HG03565 (cell line): ENCODE measurements around the gene KIAA0586.
"Not testable (repeated sequence)": the region's sequence is repeated elsewhere in the genome, so short reads cannot be mapped to it uniquely, and the experiment has no call there.

ENCODE experiments used
- ATAC-seq: cut with Tn5 transposase; IDR thresholded peaks from one replicate; pipeline ENCODE4 v1.9.1; 2021; ENCODE audit warnings: mild to moderate bottlenecking, moderate library complexity; ENCODE audit not compliant: unreplicated experiment

Gene KIAA0586

GRCh38 chr14:58543253-58543652 lies 115.7 kb downstream of the KIAA0586 start:
- no peak for ATAC-seq

GRCh38 chr14:58547649-58548048 lies 120.1 kb downstream of the KIAA0586 start:
- ATAC-seq: no peak

- no peak for ATAC-seq
These were observed 121.7 kb downstream of the KIAA0586 start for GRCh38 chr14:58549105-58549757.

- no peak for ATAC-seq
These were observed 126.4 kb downstream of the KIAA0586 start for GRCh38 chr14:58553959-58554358.

GRCh38 chr14:58555647-58556046 lies 128.1 kb downstream of the KIAA0586 start:
- ATAC-seq: no peak

GRCh38 chr14:58557242-58557641 lies 129.7 kb downstream of the KIAA0586 start:
- no peak for ATAC-seq

- no peak for ATAC-seq
These were observed 132.7 kb downstream of the KIAA0586 start for GRCh38 chr14:58560208-58560607.

GRCh38 chr14:58562141-58562540 lies 134.6 kb downstream of the KIAA0586 start:
- no peak for ATAC-seq

- no peak for ATAC-seq
These were observed 136.5 kb downstream of the KIAA0586 start for GRCh38 chr14:58563978-58564377.

- no peak for ATAC-seq
These were observed 138.3 kb downstream of the KIAA0586 start for GRCh38 chr14:58565832-58566231.

GRCh38 chr14:58566979-58567378 lies 139.5 kb downstream of the KIAA0586 start:
- no peak for ATAC-seq

GRCh38 chr14:58568322-58568721 lies 140.8 kb downstream of the KIAA0586 start:
- no peak for ATAC-seq

GRCh38 chr14:58571256-58571655 lies 143.7 kb downstream of the KIAA0586 start:
- ATAC-seq: no peak

- no peak for ATAC-seq
These were observed 144.4 kb downstream of the KIAA0586 start for GRCh38 chr14:58571769-58572472.

GRCh38 chr14:58572473-58572853 lies 144.9 kb downstream of the KIAA0586 start:
- ATAC-seq: no peak

GRCh38 chr14:58572863-58573262 lies 145.3 kb downstream of the KIAA0586 start:
- no peak for ATAC-seq

- ATAC-seq: no peak
These were observed 147.1 kb downstream of the KIAA0586 start for GRCh38 chr14:58574623-58575022.

- no peak for ATAC-seq
These were observed 148.4 kb downstream of the KIAA0586 start for GRCh38 chr14:58575956-58576355.

- ATAC-seq: not testable (repeated sequence)
These were observed 152.5 kb downstream of the KIAA0586 start for GRCh38 chr14:58580035-58580434.

GRCh38 chr14:58581389-58581788 lies 153.9 kb downstream of the KIAA0586 start:
- ATAC-seq: not testable (repeated sequence)

- ATAC-seq: no peak
These were observed 156.9 kb downstream of the KIAA0586 start for GRCh38 chr14:58584383-58584782.

- ATAC-seq: no peak
These were observed 159.8 kb downstream of the KIAA0586 start for GRCh38 chr14:58587271-58587670.

GRCh38 chr14:58588321-58588720 lies 160.8 kb downstream of the KIAA0586 start:
- ATAC-seq: not testable (repeated sequence)
